ENCODE measurements around the gene SSPN.

SSPN gene, protein sequence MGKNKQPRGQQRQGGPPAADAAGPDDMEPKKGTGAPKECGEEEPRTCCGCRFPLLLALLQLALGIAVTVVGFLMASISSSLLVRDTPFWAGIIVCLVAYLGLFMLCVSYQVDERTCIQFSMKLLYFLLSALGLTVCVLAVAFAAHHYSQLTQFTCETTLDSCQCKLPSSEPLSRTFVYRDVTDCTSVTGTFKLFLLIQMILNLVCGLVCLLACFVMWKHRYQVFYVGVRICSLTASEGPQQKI

DNA sequence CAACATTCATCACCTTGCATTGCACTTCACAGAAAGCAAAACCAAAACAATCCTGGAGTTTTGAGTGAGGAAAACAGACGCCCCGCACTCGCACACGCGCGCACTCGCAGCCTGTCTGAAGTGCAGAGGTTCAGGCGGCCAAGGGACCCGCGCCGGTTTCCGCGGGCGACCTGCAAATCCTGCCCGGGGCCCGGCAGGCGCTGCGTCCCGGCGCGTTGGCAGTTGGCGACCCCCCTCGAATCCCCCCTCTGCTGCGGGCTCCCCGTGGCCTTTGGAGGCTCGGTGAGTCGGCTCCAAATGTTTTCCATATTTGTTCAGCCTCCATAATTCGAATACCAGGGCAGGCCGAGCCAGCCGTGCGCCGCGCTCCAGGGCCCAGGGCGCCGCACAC lies at the start of gene SSPN:
Gene SSPN (plus strand): TSS at position 324 of the 391 bp plus-strand sequence. CDS start 100 bp downstream, outside the sequence.
- DNase-seq: no peak

DNA sequence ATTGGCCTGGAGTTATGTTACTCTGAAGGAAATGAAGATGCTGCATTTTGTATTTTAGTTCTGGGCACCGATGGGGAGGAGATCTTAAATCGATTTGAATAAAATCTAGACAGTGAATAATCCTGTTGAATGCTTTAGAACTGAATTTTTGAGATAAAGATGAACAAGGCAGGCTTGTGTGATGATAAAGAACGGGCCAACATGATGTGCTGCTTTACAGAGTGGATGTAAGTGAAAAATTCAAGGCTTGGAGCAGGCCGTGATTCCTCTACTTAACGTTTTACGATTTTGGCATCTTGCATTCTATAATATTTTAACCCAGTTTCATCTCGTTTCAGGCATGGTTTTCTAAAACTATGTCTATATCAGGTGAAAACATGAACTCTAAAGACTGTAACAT lies 47.1 kb upstream of the SSPN start:
- DNase-seq: no peak

DNA sequence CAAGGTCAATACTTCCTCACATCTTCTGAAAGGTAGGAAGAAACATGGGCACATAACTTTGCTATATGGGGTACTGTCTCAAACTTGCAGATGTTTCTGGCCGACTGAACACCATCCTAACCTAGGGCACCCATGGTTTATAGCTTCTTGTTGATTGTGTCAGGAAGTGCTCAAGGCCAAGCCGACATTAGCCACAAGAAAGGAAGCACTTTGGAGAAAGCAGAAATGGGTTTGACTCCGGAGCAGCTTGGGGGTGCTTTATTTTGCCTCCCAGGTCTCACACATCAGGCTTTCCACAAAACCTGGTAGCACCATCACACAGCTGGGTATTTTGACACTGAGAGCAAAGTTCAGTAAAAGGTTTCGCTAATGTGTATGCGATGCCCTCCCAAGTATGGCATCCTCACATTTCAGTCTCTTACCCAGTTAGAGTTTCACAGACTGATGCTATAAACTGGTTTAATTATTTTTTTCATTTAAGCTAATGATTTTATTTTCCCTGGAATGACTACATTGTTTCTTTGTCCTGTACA lies 45.3 kb upstream of the SSPN start:
- peak; percentile 49 for DNase-seq

DNA sequence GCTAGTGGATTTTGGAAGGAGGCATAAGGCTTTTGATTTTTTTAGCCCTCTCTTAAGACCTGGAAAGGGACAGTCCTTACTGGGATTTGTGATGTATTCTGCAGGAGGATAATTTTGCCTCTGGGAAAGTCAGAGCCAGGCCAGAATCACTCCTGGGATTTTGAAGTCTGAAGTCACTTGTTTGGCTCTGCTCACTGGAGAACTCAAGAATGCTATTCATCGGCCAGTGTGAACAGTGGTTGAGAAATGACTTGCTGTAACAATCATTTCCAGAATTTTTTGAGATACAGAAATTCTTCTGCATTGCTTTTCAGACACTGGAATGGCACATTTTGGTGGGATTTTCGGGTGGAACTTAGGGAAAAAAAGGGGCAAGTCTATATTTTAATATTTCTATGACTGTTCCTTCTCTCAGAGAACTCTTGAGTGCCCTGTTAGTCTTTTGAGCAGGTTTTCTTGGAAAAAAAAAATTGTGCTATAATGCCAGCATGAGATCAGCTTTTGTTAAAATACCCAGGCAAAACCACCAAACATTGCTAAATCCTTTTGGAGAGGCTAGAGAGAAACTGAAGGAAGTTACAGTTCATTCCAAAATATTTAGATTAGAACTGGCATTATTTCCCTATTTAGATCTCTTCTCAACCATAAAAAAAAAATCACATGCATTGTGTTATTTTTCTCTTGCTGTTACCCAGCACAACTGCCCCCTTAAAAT lies 44.5 kb upstream of the SSPN start:
- no peak for DNase-seq

DNA sequence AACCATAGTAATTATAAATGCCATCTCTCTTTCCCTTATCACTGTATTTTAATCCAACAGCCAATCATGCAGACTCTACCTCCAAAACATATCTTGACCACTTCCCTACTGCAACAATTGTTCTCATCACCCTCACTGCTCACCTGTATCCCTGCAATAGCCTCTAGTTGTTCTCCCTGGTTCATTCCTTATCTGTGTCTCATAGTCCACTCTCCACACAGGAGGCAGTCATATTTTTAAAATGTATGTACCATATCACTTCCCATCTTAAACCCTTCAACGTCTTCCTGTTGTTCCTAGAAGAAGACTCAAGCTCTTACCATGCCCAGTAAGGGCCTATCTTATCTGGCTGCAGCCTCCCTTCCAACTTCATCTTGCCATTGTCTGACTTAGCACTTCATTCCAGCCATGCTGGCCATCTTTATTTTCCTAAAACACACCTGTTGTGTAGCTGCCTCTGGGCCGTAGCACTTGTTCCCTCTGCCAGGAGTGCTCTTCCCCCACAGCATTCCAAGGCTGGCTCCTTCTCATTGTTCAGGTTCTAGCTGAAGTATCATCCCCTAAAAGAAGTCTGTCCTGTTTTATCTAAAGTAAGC lies 42.8 kb upstream of the SSPN start:
- DNase-seq: no peak

DNA sequence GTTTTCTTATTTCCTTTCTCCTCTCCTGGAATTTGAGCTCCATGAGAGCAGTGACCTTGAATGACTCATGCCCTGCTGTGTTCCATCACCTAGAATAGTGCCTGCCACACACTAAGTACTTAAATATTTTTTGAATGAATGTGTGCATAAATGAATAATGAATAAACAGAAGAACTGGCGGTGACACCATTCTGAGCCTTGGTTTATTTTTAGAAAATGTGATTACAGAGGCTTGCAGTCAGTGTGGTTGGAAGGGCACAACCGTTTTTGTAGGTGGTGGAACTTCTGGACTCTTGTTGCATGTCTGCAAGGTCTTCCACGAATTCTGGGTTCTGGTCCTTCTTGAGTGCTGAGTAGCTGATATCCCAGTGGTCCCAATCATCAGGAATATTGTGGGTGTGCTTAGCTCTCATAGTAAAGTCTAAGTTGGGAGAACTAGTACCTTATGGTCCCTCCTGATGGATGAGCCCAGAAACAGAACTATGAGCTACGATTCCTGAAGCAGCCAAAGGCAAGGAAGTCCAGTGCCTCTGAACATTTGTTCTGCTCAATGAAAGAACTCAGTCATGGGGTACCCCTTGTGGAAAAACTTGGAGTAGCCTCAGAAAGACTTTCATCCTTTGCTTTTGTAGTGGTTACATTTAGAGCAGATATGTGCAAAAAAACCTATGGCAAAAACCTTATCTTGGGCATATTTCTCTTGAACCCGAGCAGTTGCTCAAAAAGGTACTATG lies 41.8 kb upstream of the SSPN start:
- DNase-seq: no peak

DNA sequence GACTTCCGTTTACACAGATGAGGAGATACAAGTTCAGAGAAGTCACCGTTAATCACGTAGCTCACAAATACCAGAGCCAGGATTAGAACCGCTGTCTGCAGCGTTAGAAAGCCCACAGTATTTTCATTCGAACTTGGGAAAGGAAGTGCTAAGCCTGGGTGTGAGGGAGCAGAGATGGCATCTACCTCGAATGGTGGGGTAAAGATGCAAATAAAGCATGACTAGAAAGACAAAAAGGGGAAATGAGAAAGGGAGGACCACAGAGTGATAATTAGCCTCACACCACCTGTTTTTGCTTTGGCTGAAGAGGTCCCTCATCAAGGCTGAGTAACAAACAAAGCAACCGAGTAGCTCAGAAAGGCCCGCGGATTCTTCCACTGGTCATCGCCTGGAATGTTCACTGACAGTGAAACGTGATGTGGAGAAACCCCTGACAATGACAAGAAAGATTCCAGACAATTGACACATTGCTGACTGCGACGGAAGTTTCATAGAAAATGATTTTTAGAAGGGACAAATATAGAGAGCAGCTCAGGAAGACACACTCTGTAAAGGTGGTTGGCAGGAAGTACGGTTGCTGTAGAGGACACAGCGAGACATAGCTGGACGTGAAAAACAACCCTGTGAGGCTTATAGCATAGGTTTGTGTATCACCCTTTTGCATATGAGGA lies 39.0 kb upstream of the SSPN start:
- no peak for DNase-seq

DNA sequence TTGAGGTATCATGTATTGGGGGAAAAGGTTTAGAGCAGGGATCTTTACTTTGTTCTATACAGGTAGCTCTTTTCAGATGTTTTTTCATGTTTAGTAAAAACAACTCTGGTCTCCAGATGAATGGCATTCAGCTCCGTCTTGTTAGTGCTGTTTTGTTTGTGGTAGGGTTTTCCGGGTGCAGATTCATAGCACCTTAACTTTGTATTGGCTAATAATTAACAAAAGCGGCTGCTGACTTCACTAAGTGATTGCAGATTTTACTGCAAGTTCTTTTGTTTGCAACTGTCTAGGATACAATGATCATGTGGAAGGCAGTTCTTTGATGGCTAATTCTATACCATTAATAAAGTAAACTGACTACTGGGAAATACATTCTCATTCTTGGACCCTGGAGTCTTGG lies 38.4 kb upstream of the SSPN start:
- DNase-seq: no peak

DNA sequence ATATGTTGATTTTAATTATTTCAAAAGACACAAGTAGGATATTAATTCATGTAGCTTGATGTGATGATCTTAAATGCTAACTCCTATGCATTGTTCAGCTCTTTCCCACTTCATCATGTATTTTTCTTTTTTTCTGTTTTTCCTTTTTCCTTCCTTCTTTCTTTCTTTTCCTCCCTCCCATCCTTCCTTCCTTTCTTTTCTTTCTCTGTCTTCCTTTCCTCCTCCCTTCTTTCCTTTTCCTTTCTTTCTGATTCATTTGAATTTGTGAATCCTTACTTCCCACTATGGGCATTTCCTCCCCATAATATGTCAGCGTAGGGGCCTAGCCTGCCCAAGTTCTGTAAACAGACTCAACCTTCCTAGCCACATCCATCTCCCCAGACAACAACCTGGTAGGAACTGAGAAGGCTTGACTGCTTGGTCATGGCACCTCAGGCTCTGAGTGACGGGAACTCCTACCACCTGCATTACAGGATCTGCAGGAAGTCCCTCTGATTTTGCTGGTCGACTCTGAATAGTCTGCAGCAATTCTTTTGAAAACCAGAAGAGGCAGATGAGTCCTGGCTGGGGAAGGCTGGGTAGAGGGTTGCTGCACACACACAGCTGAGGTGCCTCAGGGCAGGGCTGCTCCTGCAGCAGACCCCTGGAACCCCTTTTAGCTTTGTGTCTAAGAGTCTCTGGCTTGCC lies 37.2 kb upstream of the SSPN start:
- no peak for DNase-seq

DNA sequence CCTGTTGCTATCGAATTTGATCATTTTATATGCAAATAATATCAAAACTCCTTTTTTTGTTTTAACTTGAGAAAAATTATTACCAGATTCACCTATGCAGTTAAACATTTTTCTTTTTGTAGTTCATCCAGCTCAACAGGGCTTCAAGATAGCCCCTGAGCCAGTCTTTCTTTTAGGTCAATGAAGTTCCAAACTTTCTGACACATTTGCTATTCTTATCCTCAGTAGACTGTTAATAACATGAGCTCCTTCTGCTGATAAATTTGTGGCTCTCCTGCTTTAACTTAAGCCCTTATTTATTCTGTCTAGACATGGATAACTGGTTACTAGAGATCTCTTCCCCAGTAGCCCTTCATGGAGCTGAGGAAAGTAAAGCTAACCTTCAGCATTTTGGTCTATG lies 33.2 kb upstream of the SSPN start:
- no peak for DNase-seq

DNA sequence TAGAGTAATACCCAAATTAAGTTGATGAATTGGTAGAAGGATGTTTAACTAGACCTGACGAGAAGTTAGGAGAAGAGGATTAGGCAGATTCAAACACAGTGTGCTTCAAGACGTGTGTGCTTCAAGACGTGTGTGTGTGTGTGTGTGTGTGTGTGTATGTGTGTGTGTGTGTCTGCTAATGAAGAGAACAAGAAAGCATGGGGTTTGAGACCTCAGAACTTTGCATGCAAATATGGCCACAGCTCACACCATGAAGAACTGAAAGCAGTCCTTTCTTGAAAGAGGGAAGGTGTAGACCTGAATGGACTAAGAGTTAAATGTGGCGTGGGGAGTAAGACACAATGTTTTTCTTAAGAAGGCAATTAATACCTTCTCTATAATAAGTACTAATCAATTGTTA lies 32.5 kb upstream of the SSPN start:
- no peak for DNase-seq

DNA sequence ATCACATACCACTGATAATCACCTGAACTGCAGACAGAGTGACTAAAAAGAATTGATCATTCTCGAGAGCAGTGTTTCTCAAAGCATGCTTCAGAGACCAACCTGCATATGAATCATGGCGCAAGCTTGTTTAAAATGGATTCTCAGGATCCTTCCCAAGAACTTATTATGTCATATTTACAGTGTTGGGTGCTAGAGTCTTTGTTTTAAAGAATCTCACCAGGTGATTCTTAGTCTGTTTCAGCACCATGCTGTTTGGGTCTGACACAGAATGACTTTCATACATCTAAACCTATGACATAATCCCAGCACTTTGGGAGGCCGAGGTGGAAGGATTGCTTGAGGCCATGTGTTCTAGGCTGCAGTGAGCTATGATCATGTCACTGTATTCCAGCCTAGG lies 31.3 kb upstream of the SSPN start:
- no peak for DNase-seq

DNA sequence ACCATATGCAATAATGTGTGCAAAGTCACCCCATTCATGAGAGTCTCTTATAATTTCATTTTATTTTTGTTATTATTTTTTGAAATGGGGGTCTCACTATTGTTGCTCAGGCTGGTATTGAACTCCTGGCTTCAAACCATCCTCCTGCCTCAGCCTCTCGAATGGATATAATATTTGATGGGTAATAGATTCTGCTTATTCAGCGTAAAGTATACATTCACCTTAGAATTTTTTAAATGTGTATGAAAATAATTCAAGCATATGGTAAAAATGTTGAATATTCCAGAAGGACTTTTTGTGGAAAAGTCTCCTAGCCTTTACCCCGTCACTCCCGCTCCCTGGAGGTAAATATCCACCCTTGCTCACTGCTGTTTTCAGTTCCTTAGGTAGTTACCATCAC lies 23.4 kb upstream of the SSPN start:
- DNase-seq: no peak

DNA sequence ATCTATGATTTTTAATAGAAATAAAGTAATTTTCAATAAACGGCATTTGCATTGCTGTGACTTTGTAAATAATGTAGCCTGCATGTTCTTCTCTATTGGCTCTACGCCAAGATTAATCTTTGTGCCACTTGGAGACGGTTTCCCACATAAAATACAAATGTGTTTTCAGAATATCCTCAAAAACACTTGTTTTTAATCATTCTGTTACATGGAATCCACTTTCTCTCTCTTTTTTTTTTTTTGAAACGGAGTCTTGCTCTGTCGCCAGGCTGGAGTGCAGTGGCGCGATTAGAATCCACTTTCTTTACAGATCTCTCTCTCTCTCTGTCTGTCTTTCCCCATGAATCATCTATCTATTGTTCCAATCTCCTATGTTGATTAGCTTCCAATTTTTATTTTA lies 22.8 kb upstream of the SSPN start:
- no peak for DNase-seq

DNA sequence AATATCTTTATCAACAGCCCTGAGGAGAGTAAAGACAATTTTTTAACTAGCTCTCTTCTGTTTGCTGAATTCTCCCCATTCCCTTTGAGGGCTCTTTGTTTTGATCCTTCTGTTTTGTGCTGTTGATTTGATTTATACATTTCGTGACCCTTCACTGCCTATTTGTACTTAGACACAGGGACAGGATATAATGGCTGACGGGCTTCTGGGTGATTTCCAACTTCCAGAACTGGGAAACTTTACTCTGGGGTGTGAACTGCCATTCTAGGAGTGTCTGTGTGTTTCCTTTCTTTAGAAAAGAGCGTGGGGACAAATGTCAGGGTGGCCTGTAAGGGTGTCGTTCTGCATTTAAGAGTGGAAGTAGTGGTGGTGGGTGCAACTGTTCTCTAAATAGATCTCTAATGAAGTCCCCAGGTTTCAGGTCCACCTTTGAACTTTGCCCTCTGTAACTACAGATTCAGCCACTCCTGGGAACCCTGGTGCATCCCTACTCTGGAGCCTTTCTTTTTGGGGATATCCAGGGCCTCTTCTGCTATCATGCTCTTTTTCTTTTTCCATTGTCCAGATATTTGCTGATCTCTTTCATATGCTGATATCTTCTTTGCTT lies 22.3 kb upstream of the SSPN start:
- no peak for DNase-seq

DNA sequence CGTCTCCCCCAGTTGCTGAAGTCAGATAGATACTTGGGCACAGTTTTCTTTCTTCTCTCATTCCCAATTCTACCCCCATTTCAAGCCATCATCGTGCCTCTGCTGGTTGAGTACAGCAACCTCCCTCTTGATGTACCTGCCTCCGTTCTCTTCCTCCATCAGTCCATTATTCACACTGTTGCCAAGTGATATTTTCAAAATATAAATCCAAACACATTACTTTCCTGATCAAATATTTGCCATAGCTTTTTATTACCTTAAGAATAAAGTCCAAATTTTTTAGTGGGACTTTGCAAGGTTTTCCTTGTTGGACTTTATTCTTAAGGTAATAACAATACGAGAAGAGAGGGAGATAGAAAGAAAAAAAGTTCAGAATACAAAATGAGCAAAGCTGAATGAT lies 18.6 kb upstream of the SSPN start:
- DNase-seq: no peak

DNA sequence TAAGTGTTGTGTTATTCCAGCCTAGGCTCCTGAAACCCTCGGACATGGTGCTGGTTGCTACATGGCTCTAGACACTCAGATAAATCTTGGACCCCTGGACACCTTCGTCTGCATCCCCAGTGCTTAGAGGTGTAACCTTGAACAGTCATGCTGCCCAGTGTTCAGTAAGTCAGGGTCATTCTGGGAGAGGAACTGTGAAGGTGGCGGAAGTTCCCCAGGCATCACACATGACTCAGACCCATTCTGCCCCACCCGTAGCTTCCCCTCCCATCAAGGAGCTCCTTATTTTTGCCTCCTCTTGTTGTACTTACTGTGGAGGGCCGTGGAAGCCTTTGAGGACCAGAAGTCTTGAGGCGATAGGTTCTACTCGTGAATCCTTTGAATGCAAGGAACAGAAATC lies 18.1 kb upstream of the SSPN start:
- DNase-seq: no peak

DNA sequence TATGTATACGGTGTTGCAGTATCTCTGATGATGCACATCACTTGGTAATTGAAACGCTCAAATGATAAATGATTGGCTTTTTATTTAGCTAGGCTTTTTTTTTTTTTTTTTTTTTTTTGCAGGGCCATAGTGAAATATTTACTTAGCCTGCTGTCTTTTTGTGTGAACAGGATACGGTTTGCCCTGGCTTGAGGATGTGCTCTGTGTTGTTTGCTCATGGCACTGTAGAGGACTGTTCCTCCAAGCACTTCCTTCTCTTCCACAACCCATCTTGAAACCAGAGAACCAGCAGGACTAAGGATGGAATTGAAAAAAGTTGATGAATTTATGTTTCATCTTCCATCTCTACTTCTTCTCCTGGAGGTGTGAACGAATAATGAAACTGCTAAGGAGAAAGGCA lies 15.5 kb upstream of the SSPN start:
- no peak for DNase-seq

DNA sequence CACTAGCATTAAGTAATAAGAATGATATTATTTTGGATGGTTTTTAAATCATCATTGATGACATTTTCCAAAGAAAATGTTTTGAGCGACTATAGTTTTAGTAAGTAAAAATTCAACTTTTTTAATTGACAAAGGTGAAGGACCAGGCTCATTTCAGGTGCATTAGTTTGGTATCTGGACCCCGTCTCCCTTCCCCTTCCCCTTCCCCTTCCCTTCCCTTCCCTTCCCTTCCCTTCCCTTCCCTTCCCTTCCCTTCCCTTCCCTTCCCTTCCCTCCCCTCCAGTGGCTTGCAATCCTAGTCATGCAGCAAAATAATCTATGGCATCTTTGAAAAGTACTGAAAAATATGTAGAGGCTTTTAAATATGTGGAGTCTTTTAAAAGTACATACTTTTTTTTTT lies 13.0 kb upstream of the SSPN start:
- DNase-seq: no peak

DNA sequence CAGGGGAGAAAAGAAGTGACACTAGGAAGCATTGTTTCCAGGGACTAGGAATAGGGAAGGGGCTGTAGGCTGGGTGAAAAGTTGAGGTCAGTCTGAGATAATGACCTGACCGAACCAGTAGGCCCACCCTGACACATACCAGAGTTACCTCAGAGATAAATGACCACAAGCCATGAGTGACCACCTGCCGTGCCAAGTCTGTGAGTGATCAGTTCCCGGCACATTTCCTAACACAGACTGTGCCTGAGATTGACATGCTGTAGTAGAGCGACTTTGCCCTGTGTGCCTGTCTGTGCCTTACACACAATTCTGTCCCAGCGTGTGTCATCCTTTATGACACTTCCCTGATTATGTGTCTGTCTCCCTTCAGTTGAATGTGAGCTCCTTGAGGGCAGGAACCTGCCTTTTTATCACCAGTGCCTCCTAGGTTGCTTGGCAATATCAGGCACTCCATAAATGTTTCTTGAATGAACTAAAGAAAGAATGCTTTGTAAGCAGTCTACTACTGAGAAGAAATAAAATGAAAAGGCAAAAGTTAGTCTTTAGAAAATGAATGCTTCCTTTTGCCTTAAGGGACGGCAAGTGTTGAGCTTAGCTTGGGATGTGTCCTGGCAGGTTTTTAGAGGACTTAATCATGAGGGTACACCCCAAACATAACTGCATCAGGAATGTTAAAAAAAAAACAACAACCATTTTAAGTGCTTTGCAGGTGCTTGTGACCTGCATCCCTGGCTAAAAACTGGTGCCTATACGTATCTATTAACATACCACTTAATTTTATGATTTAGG lies 9.6 kb upstream of the SSPN start:
- no peak for DNase-seq
